CD4-positive, alpha-beta T cell treated with Interleukin-10 for 1 hour (primary cell): ENCODE measurements around the gene NHEJ1.

Experiments used
- DNase-seq: peaks from one replicate; pipeline ENCODE4 v3.0.0-alpha.2; 2020

NHEJ1 gene

GRCh38 chr2:219182331-219183150 is 21.9 kb upstream of the NHEJ1 start:
- no peak for DNase-seq

- no peak for DNase-seq
These were observed 20.9 kb upstream of the NHEJ1 start for GRCh38 chr2:219181531-219181930.

- no peak for DNase-seq
These were observed 20.3 kb upstream of the NHEJ1 start for GRCh38 chr2:219180961-219181360.

GRCh38 chr2:219179601-219180465 is 19.2 kb upstream of the NHEJ1 start:
- DNase-seq: no peak

- no peak for DNase-seq
These were observed 18.0 kb upstream of the NHEJ1 start for GRCh38 chr2:219178377-219179175.

GRCh38 chr2:219177552-219178376 is 17.1 kb upstream of the NHEJ1 start, which contains the start of gene RETREG2:
Gene RETREG2, plus strand, starts transcription at chr2:219178275. Its CDS starts 78 bp downstream, at chr2:219178353.
- peak; percentile 89 for DNase-seq

GRCh38 chr2:219176818-219177551 is 16.4 kb upstream of the NHEJ1 start, which contains the start of gene CNPPD1:
Gene CNPPD1, minus strand, starts transcription at chr2:219176925. Its CDS starts 97 bp downstream, at chr2:219176828.
- DNase-seq: peak; percentile 89

GRCh38 chr2:219175928-219176817 is 15.6 kb upstream of the NHEJ1 start:
- DNase-seq: peak; percentile 34

- no peak for DNase-seq
These were observed 14.9 kb upstream of the NHEJ1 start for GRCh38 chr2:219175486-219175885.

GRCh38 chr2:219174801-219175200 is 14.2 kb upstream of the NHEJ1 start:
- DNase-seq: no peak

GRCh38 chr2:219174146-219174545 is 13.5 kb upstream of the NHEJ1 start:
- no peak for DNase-seq

GRCh38 chr2:219173176-219173575 is 12.6 kb upstream of the NHEJ1 start:
- DNase-seq: no peak

GRCh38 chr2:219172231-219173154 is 11.9 kb upstream of the NHEJ1 start:
- DNase-seq: no peak

GRCh38 chr2:219171231-219171651 is 10.6 kb upstream of the NHEJ1 start:
- DNase-seq: peak; percentile 67

- no peak for DNase-seq
These were observed 9.5 kb upstream of the NHEJ1 start, which contains the start of gene SLC23A3 for GRCh38 chr2:219169930-219170654. Gene SLC23A3, minus strand, starts transcription at chr2:219170029. Its CDS starts 45 bp downstream, at chr2:219169984.

- no peak for DNase-seq
These were observed 8.3 kb upstream of the NHEJ1 start for GRCh38 chr2:219168932-219169331.

GRCh38 chr2:219168526-219168925 is 7.9 kb upstream of the NHEJ1 start:
- no peak for DNase-seq

GRCh38 chr2:219167997-219168396 is 7.4 kb upstream of the NHEJ1 start:
- DNase-seq: no peak
